Measurements from ENCODE around the gene PPP1CC.
"Not testable (repeated sequence)": the region's sequence is repeated elsewhere in the genome, so short reads cannot be mapped to it uniquely, and the experiment has no call there.

PPP1CC gene

DNA sequence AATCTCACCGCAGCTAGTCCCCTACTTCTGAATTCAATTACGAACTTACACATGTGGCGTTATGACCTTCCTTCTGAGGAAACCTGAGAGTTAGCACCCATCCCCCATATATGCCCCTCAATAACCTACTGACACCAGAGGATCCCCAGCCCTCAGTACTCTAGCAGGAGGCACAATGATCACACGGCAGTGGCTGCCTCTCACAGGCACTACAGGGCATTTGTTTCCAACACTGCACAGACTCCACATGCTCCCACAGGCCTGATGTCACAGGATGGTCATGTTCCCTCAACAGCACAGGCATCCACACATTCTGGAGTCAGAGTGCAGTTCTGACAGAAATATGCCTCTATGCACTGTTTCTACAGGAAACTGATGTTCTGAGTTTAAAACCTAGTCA is 17.4 kb downstream of the PPP1CC start:
- DNase-seq (ENCODE audit: low read depth): no peak

- not testable (repeated sequence) for DNase-seq (ENCODE audit: low read depth)
Measured at GRCh38 chr12:110722892-110723291, 19.8 kb downstream of the PPP1CC start.

DNA sequence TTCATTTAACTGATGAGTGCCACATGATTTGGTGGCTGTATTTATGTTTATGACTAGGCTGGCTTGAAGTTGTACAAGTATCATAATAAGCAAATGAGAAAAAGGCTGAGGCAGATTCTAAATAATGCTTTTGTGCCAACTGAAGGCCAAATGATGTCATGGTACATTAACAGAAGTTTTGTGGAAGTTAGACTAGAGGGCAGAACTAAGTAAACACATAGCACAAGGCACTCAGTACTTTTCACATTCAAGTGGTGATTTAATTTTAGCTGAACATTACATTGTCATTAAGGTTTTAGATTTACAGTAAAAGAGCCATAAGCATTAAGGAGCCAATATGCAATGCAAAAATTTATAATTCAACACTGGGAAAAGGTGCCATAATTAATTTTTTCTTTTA is 21.1 kb downstream of the PPP1CC start:
- DNase-seq (ENCODE audit: low read depth): no peak

DNA sequence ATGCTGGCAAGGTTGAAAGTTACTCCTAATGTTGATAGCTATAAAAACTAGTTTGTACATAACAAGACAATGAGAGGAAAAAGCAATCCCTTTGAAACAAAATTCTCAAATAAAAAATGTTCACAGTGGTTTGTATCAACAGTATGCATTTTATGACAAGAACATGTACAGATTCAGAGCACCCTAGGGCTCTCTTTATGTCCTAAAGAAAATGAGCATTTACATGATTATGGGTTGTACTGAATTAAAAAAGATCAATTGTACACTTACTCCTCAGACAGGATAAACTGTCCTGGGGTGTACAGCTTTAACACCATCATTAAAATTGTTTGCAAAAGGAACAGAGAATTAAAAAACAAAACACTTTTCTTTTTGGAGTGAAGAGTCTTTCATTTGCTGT is 22.2 kb downstream of the PPP1CC start:
- no peak for DNase-seq (ENCODE audit: low read depth)

DNA sequence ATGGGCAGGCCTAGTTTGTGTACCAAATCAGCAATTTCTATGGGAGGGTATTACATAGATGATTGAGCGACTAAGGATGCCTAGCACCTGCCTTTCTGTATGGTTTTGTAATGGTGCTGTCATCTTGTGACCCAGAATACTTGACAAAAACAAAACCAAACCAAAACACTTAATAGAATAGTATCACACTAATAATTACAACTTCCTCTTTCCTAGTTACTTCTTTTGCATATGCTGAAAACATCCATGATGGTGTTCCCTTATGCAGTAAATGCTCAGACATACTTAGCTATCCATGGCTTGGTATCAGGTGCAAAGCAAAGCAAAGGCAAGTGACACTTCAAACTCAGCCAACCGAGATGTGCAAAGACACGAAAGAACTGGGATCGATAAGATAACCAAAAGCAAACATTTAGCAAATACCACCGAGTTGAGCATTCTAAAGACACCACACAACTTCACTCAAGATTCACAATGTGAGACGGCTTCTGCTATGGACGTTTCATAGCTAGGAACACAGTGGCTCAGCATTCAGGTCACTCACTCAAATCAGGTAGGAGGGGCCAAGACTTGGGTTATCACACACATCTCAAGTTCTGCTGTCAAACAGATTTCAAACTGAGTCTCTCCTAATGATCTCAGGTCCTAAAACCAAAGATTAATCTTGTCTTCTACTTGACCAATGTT is 24.3 kb downstream of the PPP1CC start:
- no peak for DNase-seq (ENCODE audit: low read depth)

GRCh38 chr12:110717037-110717436 is 25.7 kb downstream of the PPP1CC start:
- DNase-seq (ENCODE audit: low read depth): no peak

- no peak for DNase-seq (ENCODE audit: low read depth)
Measured at GRCh38 chr12:110708917-110709316, 33.8 kb downstream of the PPP1CC start.

DNA sequence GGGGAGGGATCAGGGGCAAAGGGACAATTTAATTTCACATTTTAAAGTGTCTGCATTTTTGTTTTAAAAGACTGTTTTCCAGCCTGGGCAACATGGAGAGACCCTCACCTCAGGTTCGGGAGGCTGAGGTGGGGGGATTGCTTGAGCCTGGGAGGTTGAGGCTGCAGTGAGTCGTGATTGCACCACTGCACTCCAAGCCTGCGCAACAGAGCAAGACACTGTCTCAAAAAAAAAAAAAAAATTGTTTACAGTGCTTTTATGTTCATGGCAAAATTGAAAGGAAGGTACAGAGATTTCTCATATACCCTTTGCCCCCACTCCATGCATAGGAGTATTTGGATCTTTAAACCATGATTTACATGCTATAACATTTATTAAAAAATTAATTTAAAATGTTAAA is 37.4 kb downstream of the PPP1CC start:
- peak; percentile 7 for DNase-seq (ENCODE audit: low read depth)

GRCh38 chr12:110704750-110705149 is 37.9 kb downstream of the PPP1CC start:
- DNase-seq (ENCODE audit: low read depth): no peak

GRCh38 chr12:110704231-110704630 is 38.5 kb downstream of the PPP1CC start:
- DNase-seq (ENCODE audit: low read depth): no peak

DNA sequence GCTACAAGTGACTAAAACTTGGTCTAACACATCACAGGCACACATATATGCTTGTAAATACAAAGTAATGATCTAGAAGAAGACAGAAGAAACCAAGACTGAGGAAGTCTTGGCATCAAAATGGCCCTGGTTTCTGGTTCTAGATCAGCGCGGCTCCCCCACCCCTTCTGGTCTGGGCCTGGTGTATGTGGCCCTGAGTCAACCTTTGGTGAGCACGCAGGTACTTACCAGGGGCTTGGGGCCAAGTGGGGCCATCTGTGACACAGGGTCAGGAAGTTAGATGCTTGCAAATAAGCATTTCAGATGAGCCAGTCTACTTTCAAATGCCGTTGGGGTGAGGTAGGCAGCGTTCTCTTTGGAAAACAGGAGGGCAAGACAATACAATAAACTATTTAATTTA is 40.6 kb downstream of the PPP1CC start:
- DNase-seq (ENCODE audit: low read depth): no peak

- DNase-seq (ENCODE audit: low read depth): no peak
Measured at GRCh38 chr12:110699591-110700445, 42.9 kb downstream of the PPP1CC start.

GRCh38 chr12:110698171-110698902 is 44.4 kb downstream of the PPP1CC start:
- DNase-seq (ENCODE audit: low read depth): peak; percentile 92

DNA sequence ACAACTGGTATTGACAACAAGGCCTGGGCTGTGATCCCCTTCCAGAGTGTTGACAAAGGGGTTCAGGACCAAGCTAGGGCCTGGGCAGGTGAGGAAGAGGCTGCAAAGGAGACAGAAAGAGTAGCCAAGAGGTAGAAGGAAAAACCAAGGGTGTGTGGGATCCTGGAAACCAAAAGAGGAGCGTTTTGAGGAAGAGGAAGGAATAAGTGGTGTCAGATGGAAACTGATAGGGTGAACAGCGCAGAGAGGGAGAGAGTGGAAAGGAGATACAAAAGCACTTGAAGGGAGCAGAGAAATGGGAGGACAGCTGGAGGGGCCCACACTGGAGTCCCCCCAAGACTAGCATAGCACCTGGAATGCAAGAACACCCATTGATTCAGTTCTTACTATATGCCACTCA is 45.5 kb downstream of the PPP1CC start:
- DNase-seq (ENCODE audit: low read depth): no peak

DNA sequence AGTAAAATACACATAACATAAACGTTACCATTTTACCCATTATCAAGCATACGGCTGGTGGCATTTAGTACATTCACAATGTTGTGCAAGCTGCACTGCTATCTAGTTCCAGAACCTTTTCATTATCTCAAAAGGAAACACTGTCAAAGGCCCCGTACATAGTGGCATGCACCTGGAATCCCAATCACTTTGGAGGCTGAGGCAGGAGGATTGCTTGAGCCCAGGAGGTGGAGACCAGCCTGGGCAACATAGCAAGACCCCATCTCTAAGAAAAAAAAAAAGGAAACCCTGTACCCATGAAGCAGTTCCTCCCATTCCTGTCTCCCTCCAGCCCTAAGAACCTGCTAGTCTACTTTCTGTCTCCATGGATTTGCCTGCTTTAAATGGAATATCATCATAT is 46.4 kb downstream of the PPP1CC start:
- DNase-seq (ENCODE audit: low read depth): no peak

DNA sequence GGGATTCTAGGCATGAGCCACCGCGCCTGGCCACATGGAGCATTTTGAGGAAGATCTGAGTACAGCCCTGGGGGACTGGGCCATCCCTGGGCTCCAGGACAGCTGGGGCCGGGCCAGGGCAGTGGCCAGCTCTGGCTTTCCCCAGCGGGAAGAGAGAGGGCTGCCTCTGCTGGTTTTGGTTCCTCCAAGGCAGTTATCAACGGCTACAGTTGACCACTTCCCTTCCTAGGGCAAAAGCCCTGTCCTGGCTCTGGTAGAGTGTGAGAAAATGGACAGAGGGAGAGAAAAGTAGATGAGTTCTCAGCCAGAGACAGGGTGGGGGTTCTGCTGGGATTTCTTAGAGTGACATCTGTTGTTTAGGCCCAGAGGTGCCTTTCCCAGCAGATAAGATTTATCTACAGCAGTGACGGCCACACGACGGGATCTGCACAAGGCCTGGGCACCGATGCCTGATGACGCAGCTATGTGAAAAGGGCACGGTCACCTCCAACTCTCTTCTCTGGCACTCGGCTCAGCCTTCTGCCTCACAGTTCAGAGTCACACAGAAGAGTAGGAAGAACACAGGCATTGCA is 48.3 kb downstream of the PPP1CC start:
- DNase-seq (ENCODE audit: low read depth): no peak

DNA sequence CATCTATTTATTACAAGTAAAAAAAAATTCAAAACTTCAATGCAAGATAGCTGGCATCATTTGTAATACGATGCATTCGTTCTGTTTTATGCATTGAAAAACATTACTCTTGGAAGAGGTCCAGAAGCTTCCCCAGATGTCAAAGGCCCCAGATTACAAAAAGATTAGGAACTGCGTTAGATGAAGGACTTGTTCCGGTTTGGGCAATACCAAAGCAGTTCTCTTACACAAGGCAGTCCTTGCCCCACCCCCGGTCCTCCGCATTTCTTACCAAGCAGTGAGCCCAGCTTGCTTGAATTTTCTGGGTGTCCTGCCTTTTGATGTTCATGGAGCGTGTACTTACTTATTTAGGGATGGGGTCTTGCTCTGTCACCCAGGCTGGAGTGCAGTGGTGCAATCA is 49.0 kb downstream of the PPP1CC start:
- DNase-seq (ENCODE audit: low read depth): peak; percentile 78

DNA sequence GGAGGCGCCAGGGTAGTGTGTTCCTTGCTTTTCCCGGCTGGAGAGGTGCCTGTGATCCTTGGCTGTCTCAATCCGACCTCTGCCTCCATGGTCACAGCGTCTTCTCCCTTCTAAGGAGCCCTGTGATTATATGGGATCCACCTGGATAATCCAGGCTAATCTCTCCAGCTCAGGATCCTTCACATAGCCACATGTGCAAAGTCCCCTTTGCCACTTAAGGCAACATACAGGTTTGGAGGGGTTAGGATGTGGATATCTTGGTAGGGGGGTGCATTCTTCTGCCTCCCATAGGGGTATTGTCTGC is 52.6 kb downstream of the PPP1CC start:
- DNase-seq (ENCODE audit: low read depth): no peak

DNA sequence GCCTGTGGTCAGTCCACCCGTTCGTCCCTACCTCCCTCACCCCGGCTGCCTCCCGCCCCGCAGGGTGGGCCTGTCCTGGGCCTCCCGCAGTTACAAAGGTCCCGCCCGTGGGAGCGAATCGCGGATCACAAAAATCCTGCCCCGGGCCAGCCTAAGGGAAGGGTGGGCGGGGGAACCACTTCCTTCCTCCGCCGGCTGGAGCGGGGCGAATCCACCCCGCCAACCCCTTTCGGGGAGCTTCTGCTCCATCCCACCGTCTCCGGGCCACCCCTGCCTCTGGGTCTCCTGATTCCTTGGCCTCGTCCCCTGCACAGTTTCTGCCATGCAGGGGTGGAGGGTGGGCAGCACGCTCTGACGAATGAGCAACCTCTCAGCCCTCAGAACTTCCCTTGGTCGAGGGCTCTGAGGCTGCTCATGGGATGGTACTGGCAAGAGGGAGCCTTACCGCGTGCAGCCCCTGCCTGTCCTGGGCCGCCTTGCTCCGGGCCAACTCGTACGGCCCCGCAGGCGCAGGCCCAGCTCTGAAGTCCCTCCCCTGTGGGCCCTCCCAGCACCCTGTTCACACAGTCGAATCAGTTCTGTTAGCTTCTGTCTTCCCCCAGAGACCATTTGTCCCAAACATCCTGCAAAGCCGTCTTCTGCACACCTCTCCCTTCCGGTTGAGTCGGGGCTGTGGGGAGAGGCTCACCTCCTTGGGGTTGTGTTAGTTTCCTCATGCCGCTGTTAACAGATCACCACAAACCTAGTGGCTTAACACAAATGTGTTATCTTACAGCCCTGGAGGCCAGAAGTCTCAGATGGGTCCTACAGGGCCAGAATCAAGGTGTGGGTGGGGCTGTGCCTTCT is 53.2 kb downstream of the PPP1CC start:
- DNase-seq (ENCODE audit: low read depth): peak; percentile 38

DNA sequence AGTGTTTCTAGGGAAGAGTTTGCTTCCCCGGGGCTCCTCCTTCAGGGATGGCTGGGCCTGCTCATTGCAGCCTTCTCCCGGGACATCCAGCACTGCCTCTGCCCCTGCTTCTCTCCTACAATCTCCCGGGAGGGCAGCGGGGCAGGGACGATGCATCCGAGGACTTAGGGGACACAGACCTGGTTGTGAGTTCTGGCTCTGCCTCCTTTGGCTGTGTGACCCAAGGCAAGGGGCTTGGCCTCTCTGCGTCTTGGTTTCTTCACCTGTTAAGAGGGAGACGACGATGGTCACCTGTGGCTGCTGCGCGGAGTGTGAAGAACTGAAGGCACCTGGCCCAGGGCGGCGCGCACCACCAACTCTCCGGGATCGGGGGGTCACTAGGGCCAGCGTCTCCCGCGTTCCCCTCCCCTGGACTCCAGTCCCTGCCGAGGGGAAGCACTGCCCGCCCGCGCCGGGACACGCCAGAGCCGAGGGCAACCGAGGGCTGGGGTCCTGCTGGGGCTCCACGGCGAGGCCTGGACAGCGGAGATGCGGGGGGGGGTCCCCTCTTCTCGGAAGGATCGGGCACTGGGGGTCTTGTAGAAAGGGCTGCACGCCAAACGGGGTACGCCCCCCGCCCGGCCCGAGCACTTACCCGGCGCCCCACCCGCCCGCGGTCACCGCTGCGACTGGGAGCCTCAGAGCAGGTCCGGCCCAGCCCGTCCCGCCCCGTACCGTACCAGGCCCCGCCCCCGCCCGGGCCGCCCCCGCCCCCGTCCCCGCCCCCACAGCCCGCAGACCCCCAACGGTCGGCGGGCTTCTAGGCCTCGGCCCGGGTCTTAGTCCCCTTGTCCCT is 54.0 kb downstream of the PPP1CC start, which contains the start of gene HVCN1:
Gene HVCN1, minus strand, starts transcription at position 670 of the 835 bp plus-strand sequence. CDS start 5,870 bp downstream, outside the sequence.
- DNase-seq (ENCODE audit: low read depth): peak; percentile 5
